K562 (cell line): Measurements from ENCODE around the gene FEM1B.

ENCODE experiments used
- CTCF ChIP-seq, 3 experiments: IDR thresholded peaks in 2 of 3; conservative IDR thresholded peaks in 1 of 3; 2 replicates each; pipeline ENCODE4 v1.5.1; 2011 to 2012; ENCODE audit warnings: low read length in 3 of 3, mild to moderate bottlenecking in 3 of 3, control low read depth in 2 of 3, improper control_type of control experiment in 1 of 3, inconsistent platforms in 1 of 3, low read depth in 1 of 3, mixed read lengths in 1 of 3, moderate library complexity in 1 of 3; ENCODE audit not compliant: insufficient read depth in 2 of 3
- E2F1 ChIP-seq: sonication (generic); formaldehyde crosslinking; IDR thresholded peaks from 2 replicates; pipeline ENCODE4 v1.8.1; 2023; ENCODE audit warnings: mild to moderate bottlenecking, missing genetic modification reagents, moderate library complexity

GRCh38 chr15:68310178-68310803, 32.7 kb downstream of the FEM1B start:
- TF ChIP-seq CTCF (IDR thresholded peaks at IDR 0.05 in 2 of 3, conservative IDR thresholded peaks at IDR 0.05 in 1 of 3; ENCODE audit: insufficient read depth in 2 of 3, low read depth in 1 of 3, low read length in 3 of 3) (no peak), E2F1 (CRISPR knock-in tag) (no peak)
